Right ventricle myocardium superior (tissue), 1 donor: ENCODE results near the gene FGA. TPM values are rescaled to one million over a fixed set of nuclear protein-coding genes. Genes with fewer than 3 reads are reported as not detected.
A peak's percentile ranks its signal among the peaks of the same experiment; 100 is the strongest.

Source experiments
- ATAC-seq: fragments of 200-7000 bp; cut with Tn5 transposase; one replicate; pipeline ENCODE4 v1.9.1; 2020; ENCODE audit warnings: mild to moderate bottlenecking; ENCODE audit not compliant: poor library complexity
- DNase-seq: peaks from one replicate; pipeline ENCODE4 v3.0.0-alpha.2; 2020
- intact Hi-C: fragments of 100-400 bp; cut with DNase I; formaldehyde crosslinking; loops from one replicate; pipeline ENCODE4 v1.11.2; 2022
- total RNA-seq: library from RNA; stranded (reverse); fragmentation: NEBNext Ultra II Directional; extraction: Animal tissue kit (Norgen Biotek cat#: 25700); gene quantifications from one replicate; pipeline ENCODE4 v1.2.1, GENCODE V29; 2021
- donor health status: DM: no; HTN: yes; CAD: no; lungs with severe emphysema.

Gene FGA
- total RNA-seq, 1 donor from 2014 or later: 0.46 TPM

DNA sequence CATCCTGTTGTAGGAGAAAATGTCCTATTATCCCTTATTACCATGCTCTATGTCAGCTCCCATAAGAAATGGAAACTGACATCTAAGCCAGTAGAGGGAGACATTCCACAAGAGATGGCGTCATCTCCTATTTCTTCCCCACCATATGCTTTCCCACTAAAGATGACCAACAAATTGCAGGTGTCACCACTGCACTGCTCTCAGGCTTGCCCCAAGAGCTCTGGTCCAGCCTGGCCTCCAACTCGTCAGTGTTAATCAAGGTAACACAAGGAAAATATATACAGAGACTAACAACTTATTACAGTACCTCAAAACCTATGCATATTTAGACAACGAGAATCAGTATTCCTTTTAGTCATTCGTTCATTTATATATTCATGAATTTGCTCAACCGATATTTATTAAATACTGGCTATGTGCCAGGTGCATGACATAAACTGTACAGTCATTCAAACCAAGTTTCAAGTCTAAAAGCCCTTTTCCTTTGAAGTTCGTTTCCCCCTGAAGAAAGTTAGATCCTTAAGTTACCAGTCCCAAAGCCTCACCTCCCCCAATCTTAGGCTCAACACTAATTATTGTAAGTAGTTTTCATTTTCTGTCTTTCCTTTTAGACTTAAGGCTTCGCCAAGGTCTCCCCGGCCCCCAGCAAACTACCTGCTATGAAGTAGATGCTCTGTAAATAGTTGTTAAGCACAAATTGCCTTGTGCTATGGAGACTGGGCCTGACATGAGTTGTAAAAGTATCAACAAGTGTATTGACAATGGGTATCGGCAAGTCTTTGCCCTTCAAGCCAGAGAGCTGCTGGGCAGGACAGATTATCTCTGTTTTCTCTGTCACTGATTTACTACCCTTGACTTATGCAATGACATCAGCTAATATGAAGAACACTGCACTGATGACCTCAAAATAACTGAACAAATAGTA, 30.8 kb downstream of the FGA start:
- ATAC-seq (no peak), DNase-seq (no peak)
- intact Hi-C loops: loop anchor here (10.0 kb wide), 1 partner anchor 215 kb away; no protein-coding TSS in a partner anchor

DNA sequence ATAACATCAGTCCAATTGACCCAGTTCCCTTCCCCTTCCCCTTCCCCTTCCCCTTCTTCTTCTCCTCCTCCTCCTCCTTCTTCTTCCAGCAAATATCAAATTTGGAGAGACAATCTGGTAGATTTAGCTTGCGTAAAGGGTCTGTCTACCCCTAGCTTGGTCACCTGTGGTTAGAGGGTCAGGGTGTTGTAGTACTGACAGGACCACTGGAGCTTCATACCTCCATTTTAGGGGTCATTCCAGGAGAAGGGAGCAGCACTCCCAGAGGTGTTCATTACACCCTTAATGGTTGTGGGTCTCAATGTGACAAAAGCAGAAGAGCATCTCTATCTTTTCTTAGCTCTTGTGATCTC, 31.4 kb downstream of the FGA start:
- ATAC-seq (no peak), DNase-seq (no peak)
- intact Hi-C loops: loop anchor here (10.0 kb wide), 1 partner anchor 216 kb away; no protein-coding TSS in a partner anchor

DNA sequence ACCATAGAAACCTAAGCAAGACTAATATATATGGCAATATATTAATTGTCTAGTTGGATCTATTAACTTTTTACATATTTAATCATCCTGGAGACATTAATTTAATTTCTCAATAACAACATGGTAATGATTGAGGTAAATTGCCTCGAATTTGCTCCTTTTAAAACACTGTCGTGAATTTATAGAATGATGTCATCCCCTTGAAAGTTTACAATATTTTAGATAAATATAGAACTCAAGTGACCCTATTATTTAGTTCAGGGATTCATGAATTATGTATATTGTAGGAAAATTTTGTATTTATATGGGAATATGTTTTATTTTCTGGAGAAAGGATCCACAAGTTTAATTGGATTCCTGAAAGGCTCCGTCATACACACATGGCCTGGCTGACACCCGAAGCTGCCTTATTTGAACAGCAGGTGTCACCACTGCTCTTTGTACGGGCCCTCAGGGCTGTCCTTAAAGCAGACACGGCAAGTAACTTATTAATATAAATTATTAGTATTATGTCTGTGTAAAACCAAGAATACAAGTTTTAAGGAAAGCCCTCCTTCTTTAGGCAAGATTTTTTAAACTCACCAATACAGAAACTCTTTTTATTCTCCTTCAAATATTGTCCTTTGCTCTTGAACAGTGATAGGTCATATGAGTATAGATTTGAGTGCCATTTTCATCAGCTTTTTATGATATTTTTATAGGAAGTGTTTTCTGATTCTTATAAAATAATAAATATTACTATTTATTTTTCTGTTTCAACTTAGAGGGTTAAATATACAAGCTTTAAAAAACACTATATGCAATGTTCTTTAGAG, 38.5 kb downstream of the FGA start:
- ATAC-seq (peak; percentile 79), DNase-seq (peak; percentile 77)
- intact Hi-C loops: loop anchor here (5.0 to 10.0 kb wide), 2 partner anchors 65 to 223 kb away; no protein-coding TSS in a partner anchor

DNA sequence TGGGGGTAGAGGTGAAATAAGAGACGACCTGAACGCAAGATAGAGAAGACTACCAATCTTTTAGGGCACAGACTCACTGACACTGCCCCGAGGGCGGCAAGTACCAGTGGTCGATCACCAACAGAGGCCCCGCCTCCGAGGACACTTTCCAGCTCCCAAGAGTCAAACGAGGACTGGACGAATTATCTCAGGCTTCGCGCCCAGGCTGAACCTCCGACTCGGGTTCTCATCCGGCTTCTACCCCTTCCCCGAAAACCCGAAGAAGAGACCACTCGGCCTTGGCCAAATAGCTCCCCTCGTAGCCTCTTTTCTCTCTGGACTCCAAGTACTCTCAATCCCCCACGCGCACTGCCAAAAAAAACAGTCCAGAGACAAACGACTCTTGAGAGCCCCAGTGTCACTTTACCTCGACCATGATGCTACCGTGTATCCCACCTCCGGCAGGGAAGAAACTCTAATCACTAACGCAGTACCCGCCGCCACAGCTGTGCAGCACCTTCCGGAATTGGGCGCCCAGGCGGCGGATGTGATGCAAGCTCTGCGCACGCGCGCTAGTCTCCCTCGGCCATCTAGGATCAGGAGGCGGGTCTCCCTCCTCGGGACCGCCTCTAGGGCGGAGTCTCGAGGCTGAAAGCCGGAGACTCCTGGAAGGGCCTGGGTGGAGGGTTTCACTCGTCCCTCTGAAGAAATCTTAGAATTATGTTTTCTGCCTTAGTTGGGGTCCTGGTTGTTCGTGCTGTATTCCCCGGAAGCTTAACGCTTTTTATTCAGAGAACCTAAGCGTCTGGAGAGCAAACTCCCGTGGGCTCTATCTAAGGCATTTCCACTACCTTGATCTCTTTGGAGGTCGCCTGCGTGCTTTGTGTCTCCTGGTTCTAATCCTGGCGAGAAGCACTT, 40.4 kb downstream of the FGA start, which contains the start of gene PLRG1:
Gene PLRG1 (minus strand): TSS at position 507 of the 897 bp plus-strand sequence. CDS start 92 bp downstream, at position 415.
- peak; percentile 99 for DNase-seq
- intact Hi-C loops: loop anchor here (5.0 to 10.0 kb wide), 2 partner anchors 67 to 225 kb away; no protein-coding TSS in a partner anchor

DNA sequence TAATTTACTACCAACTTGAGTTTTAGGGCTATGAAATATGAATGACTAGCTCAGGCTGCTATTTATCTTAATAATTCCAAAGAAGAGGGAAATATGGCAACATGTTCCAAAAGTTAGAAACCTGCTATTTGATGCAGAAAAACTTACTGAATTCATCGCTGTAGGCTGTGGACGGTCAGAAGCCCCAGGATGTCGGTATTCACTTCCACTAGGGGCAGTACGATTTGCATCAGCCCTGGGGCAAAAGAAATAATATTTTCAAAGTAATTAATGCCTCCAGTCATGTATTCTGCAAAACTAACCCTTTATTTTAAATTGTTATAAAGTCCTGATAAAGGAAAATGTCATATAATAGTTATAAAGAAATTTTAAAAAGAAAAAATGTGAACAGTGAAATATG, 44.9 kb downstream of the FGA start:
- DNase-seq: no peak
- intact Hi-C loops: no loop called here
- no peak for ATAC-seq

More for the DNA sequence above, 40.4 kb downstream of the FGA start, which contains the start of gene PLRG1:
- ATAC-seq: peak; percentile 100

DNA sequence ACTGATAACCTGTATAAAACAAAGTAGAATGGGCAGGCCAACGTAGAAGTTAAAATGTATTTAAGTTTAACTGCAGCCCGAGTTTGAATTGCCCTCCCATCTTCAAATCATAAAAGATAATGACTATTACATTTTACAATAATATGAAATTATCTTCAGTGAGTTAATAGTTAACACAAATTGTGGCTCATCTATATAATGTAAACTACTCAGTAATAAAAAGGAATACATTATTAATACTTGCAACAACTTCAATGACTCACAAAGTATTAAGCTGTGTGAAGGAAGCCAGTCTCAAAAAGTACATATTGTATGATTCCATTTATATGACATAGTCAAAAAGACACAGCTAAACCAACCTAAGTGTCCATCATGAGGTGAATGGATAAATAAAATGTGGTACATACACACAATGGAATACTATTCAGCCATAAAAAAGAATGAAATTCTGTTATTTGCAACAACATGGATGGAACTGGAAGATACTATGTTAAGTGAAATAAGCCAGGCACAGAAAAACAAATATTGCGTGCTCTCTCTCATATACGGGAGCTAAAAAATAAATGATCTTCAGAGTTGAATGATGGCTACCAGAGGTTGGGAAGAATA, 48.2 kb downstream of the FGA start:
- DNase-seq (no peak), ATAC-seq (no peak)
- intact Hi-C loops: no loop called here

Other genes with a start within 250 kb of the FGA start
- gene DCHS2, start 98.9 kb downstream of the FGA start, total RNA-seq: not detected
- gene PLRG1, start 40.3 kb downstream of the FGA start, total RNA-seq: 35.9 TPM
- 0.51 TPM for gene FGB, start 27.7 kb downstream of the FGA start, total RNA-seq
- gene FGG, start 21.9 kb upstream of the FGA start, total RNA-seq: not detected
- gene LRAT, start 153.3 kb upstream of the FGA start, total RNA-seq: not detected
- not detected for gene RBM46, start 190.5 kb upstream of the FGA start, total RNA-seq